NCI-H345 (cell line): Measurements from ENCODE around the gene CAMK1D.

ENCODE experiments used
- DNase-seq: peaks from one replicate; lab custom pipeline; 2025; lab: John Stamatoyannopoulos, UW

The CAMK1D gene

DNA sequence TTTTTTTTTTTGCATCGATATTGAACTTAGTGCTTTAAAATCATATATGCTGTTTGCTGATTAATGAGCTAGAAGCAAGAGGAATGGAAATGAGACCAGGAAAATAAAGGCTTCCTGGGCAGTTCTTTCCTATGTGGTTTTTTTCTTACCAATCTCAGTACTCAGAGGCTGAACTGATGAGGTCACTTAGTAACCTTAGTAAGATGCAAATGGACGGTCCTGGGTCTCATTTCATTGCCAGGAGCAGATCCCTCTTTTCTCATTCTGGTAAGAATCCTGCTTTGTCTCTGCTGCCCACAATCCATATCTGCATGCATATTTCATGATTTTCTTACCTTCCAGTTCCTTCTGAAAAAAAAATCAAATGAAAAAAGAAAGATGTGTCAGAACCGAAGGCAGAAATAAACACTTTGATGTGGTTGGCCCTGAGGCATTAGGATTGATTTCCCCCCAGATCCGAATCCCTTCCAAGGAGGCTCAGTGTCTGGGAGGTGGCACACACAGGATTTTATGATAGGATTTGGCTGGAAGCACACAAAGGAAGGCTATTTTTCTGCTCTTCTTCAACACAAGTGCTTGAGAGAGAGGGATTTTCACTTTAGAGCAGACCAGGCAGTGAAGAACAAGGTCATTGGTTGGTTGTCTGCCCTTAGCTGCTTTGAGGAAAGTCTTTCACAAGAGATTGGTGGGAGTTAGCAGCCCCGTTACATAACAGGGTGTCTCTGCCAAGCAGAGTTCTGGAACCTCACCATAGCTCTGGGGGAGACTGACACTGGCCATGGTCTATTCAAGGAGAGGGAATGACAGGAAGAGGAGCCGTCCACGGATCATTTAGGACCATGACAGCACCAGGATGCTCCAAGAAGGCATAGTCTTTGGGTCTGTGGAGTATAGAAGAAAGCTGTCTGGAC, 150.0 kb downstream of the CAMK1D start:
- DNase-seq = no peak

DNA sequence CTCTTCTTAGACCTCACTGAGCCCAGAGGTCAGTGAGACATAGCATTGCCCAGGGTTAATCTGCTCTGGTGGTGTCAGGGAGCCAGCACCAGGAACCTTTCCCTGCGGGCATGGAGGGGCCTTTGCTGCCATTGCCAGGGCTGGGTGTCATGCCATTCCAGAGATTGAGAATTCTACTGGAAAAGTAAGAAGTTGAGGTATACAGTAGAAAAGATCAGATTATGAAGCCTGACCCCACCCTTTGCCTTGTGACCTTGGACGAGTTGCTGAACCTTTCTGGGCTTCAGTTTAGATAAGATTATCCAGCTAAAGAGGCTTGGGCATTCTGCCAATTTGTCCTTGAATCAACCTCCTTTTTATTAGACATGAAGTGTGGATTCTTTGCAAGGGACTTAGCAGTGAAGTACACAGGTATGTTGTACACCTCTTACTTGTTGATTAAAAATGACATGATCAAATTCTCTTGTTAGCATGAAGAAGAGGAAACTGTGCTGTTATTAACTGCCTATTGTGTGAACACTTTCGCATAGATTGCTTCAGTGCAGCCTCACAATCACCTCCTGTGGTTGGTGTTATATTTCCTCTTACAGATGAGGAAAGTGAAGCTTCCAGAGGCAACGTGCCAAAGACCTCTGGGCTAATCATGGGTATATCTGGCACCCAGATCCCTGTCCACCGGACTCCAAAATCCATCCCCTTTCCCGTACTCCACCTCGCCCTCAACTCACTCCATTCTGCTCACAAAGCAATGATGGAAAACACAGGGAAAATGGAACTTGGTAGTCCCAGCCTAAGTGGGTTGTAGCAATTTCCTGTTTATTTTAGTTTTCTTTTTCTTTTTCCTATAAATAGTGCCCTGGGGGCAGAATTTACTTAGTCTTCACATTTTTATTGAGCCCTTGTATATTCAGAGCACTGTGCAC, 151.3 kb downstream of the CAMK1D start:
- peak; percentile 85 for DNase-seq

GRCh38 chr10:12501324-12501723, 152.0 kb downstream of the CAMK1D start:
- DNase-seq = peak; percentile 37

DNA sequence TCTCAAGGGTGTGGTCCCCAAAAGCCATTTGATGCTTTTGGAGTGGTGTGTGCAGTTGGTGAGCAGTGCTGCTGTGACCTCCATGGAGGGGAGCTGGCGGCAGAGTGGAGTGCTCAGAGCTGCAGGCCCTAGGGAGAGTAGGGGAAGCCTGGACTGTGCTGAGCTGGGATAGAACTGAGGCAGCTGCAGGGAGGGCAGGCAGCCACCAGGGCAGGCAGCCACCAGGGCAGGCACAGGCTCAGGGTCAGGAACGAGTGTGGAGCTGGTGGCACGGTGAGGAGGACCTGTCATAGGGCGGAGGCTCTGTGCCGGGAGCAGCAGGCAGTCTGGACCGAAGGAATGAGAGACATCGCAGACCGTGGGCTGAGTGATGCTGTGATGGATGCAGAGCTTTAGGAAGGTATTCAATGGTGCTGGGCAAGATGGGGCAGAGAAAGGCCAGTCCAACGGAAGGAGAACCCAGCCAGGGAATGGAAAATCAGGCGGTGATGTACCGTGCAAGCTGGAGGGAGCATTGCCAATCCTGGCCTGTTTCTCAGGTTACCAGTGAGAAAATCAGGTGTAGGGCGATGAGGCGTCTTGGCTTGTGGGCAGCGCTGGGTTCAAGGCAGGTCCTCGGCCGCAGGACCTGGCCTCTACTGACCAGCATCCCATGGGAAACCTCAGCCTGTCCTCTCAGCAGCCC, 152.6 kb downstream of the CAMK1D start:
- no peak for DNase-seq

GRCh38 chr10:12502526-12503274, 153.4 kb downstream of the CAMK1D start:
- no peak for DNase-seq

- peak; percentile 86 for DNase-seq
These were observed 154.0 kb downstream of the CAMK1D start for GRCh38 chr10:12503311-12503710.

DNA sequence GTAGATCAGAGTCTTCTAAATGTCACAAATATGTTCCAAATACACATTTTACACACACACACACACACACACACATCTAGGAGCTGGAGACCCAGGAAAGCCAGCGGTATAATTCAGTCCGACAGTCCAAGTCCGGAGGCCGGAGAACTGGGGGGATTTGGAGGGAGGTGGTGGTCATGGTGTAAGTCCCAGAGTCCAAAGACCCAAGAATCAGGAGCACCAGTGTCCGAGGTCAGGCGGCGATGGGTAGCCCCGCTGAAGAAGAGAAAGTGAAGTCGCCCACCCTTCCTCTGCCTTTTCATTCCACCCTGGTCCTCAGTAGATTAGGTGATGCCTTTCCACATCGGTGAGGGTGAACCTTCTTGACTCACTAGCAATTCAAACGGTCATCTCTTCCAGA, 154.8 kb downstream of the CAMK1D start:
- DNase-seq = no peak

DNA sequence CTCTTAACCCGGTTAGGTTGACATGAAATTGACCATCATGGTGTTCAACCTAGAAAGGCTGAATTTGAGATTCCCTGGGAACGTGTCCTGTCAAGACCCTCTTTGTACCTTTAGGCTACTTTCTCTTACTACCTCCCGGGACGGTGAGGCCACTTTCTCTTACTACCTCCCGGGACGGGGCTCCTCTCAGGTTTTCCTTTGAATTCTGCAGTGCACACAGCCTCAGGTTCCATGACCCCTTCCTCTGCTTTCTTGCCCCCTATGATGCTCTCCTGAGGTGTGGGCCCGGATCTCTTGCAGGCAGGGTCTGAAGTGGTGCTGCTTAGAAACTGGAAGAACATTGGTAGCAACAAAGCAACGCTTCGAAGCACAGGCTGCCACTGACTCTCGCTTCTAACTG, 155.3 kb downstream of the CAMK1D start:
- DNase-seq = no peak

DNA sequence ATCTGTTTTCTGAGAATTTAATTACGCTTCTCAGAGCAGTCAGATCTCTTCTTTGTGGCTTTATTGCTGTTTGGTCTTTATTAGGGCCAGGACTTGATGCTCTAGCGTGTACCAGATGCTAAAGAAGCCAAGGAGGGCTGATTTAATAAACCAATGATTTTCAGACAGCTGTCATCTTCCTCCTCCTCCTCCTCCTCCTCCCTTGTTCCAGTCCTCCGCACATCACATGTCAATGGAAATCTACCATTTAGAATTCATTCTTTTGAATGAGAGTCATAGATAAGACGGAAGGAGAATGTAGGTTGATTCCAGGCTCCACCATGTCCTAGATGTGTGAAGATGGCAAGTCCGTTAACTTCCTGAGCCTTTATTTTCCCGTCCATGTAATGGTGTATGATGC, 156.3 kb downstream of the CAMK1D start:
- DNase-seq = no peak

DNA sequence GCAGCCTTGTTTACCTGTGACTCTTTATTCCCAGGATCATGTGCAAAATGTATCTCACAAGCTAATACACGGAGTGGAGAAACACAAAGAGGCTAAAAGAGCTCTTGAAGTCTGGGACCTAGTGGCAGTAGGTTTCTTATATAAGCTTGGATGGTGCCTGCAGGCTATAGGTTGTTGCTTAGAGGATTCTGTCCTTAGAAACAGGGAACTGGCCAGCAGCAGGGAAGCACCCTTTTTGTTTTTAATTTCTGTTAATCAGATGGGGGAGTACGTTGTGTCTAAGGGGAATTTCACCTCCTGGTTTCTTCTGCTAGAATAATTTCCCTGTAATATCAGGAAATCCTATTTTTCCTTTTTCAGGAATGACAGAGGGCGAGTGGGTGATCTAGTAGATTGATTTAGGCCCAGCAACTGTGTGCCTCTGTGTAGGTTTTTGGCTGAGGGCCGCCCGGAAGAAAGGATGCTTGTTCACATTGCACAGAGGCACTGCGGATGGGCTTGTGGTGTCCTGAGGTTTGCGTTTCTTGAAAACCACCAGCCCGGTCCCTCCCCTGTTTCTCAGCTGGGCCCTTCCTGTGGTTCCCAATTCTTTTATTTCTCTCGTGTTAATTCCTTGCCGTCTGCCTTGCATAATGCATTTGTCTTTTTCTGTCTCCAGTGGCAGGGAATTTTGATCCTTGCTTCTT, 158.0 kb downstream of the CAMK1D start:
- DNase-seq = no peak

- no peak for DNase-seq
These were observed 158.8 kb downstream of the CAMK1D start for GRCh38 chr10:12508165-12508564.

DNA sequence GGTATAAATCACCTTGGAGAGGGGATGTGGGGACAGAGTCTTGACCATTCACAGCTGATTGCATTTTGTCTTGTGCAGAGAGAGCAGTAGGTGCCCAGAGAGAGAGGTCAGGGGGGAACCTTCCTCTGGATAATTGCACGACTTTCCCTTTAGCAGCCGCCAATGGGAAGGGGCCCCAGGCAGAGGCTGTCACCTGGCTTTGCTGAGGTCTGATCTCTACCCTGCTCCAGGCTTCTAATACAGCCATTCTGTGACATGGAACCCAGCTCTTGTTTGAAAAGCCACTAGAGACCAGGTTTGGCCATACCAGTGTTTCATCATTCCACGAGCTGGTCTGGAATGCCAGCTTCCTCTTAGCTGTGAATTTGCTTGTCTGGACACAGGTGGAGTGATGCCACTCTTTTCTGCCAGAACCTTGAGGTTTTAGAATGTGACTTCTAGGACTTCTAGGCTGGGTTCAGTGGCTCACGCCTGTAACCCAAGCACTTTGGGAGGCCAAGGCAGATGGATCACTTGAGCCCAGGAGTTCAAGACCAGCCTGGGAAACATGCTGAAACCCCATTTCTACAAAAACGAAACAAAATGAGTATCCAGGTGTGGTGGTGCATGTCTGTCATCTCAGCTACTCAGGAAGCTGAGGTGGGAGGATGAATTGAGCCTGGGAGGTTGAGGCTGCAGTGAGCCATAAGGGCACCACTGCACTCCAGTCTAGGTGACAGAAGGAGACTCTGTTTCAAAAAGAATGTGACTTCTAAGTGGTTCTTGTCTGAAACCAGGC, 159.9 kb downstream of the CAMK1D start:
- no peak for DNase-seq

DNA sequence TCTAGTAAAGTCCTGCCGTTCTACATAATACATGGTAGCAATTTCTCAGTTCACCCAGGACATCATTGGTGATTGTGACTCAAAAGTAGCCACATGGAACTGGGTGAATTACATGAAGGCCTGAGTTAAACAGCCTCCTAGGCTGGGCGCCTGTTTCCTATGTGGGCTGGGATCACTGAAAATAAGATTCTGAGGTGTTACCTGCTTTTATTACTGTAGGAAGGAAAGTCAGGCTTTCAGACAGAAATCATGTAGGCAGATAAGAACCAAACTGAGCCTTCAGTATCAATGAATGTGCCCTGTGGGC, 160.4 kb downstream of the CAMK1D start:
- no peak for DNase-seq

DNA sequence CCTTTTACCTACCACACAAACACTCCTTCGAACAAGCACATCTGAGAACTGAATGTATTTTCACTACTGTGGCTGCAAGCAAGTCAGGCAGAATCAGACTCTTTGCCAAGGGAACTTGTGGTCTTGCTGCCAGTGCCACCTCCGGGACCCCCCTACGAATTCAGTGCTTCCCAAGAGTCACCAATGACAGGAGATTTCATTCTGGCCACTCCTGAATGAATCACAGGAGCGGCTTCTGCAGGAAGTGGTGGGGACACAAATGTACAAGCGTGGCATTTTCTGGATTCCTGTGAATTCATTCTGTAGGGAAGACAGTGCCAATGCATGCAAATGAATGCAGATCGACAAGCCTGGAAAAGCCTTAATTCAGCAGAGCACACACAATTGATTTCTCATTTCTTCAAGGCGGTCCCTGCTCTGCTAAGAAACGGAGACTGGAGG, 161.2 kb downstream of the CAMK1D start:
- DNase-seq = no peak

DNA sequence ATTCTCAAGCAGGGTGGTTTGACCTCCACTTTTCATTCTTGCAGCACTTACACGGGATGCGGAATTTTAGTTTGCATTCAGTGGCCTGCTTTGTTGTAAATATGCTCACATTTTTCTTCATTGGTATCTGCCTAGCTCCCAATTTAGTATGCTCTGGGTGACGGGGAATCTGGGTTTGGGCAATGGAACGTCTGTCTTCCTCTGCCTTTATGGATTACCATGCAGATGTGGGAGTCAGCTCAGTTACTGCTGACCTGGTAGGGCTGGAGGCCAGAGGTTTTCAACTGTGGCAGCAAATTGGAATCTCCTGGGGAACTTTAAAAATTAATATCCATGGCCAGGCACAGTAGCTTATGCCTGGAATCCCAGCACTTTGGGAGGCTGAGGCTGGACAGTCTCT, 161.6 kb downstream of the CAMK1D start:
- DNase-seq = no peak

GRCh38 chr10:12511651-12512050, 162.3 kb downstream of the CAMK1D start:
- DNase-seq = no peak

DNA sequence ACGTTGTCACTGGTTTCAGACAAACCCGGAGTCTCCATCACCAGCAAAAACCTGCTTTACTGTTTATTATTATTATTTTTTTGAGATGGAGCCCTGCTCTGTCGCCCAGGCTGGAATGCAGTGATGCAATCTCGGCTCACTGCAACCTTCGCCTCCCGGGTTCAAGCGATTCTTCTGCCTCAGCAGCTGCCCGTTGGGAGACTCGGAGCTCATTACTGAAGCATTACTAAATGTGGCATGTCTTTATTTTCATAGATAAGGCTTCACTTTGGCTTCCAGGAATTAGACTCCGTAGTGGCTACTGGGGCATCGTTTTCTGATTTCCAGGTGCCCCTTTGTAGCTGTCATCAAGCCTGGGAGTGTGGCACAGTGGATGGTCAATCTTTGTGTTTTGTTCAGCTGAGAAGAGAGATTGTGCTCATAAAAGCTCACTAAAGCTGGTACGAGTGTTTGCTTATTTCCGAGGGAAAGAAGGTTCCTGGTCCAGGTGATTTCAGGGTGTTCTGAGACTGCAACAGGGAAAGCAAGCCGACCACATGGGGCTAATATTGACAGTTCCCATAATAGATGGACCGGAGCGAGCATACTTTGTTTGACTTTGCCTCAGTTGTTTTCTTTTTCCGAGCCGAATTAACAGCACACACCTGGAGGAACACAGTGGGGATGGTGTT, 163.1 kb downstream of the CAMK1D start:
- peak; percentile 95 for DNase-seq

DNA sequence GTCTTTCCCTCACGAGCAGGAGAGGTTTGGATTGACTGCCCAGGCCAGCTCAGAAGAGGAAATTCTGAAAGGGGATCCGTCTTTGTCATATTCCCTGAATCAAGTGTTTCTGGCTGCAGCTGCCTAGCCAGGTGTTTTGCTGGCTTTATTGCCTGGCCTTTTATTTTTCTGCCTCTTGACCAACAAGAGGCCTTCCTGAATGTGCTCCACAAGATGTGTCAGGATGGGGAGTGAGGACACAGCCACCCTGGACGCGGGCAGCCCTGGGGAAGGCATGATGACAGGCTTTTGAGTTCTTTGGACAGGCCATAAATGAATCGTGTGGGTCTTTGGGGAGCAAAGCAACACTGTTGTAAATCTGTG, 163.6 kb downstream of the CAMK1D start:
- DNase-seq = no peak

- DNase-seq = peak; percentile 88
These were observed 164.7 kb downstream of the CAMK1D start for GRCh38 chr10:12513775-12514673.
